Suprapubic skin (tissue), 4 donors: ENCODE data around the gene GDPD5. TPM values are rescaled to one million over a fixed set of nuclear protein-coding genes. Genes with fewer than 3 reads are reported as not detected.

Source experiments
- DNase-seq, 2 donors: peaks; one replicate each; pipeline ENCODE4 v3.0.0-alpha.2; 2019; ENCODE audit warnings: low spot score in 2 of 2
- H3K27ac ChIP-seq: fragments of 200-600 bp; sonication (generic); one replicate; pipeline ENCODE4 v1.5.1; 2019
- H3K27me3 ChIP-seq: fragments of 200-600 bp; sonication (generic); one replicate; pipeline ENCODE4 v1.5.1; 2019
- H3K36me3 ChIP-seq: fragments of 200-600 bp; sonication (generic); one replicate; pipeline ENCODE4 v1.5.1; 2019
- H3K4me1 ChIP-seq: fragments of 200-600 bp; sonication (generic); one replicate; pipeline ENCODE4 v1.5.1; 2019
- H3K4me3 ChIP-seq: fragments of 200-600 bp; sonication (generic); one replicate; pipeline ENCODE4 v1.5.1; 2019; ENCODE audit warnings: mild to moderate bottlenecking
- H3K9me3 ChIP-seq: fragments of 200-600 bp; sonication (generic); one replicate; pipeline ENCODE4 v1.5.1; 2019
- CTCF ChIP-seq, 2 donors: fragments of 200-600 bp in 1 of 2; fragments of 450-650 bp in 1 of 2; sonication (generic) in 1 of 2; IDR thresholded peaks; one replicate each; pipeline ENCODE4 v1.5.1; 2016 to 2019; ENCODE audit warnings: antibody characterized with exemption in 2 of 2, mild to moderate bottlenecking in 1 of 2, moderate library complexity in 1 of 2
- EP300 ChIP-seq: sonication (generic); formaldehyde crosslinking; IDR thresholded peaks from one replicate; pipeline ENCODE4 v1.6.1; 2017; ENCODE audit warnings: antibody characterized with exemption
- POLR2A ChIP-seq, 2 donors: fragments of 450-650 bp; IDR thresholded peaks; one replicate each; pipeline ENCODE4 v1.6.1; 2017; ENCODE audit warnings: antibody characterized with exemption in 2 of 2, mild to moderate bottlenecking in 2 of 2, moderate library complexity in 2 of 2
- POLR2AphosphoS5 ChIP-seq, 3 donors: sonication (generic); formaldehyde crosslinking; IDR thresholded peaks; one replicate each; pipeline ENCODE4 v1.6.1; 2017; ENCODE audit warnings: antibody characterized with exemption in 3 of 3
- WGBS: methylation state at CpG from one replicate; pipeline ENCODE4 v1.1.5; 2018; 5-methylcytosine and 5-hydroxymethylcytosine counted together
- total RNA-seq, 4 donors: library from RNA; depleted of rRNA; stranded (reverse); fragments of >200 nt; gene quantifications; one replicate each; pipeline ENCODE4 v1.1.0, GENCODE V29; 2016

Gene GDPD5
- total RNA-seq, 4 donors from 2014 or later = 2.3 to 13.4 (median 5.4) TPM

- Histone ChIP-seq H3K9me3 (no peaks in the 10 kb centered on the region), H3K27ac (peak overlapping the region; percentile 82), H3K36me3 (no peaks in the 10 kb centered on the region), H3K27me3 (no peaks in the 10 kb centered on the region), H3K4me1 (peaks cover 32% of the 10 kb centered on the region), H3K4me3 (no peak overlapping the region)
- 60% methylated on average over 8 of the region's 9 CpGs for WGBS
- no peak for TF ChIP-seq POLR2A (IDR thresholded peaks at IDR 0.05)
- TF ChIP-seq POLR2AphosphoS5 (IDR thresholded peaks at IDR 0.05) = no peak
- no peak for TF ChIP-seq CTCF (IDR thresholded peaks at IDR 0.05)
- TF ChIP-seq EP300 = no peak
- no peak for DNase-seq
Measured at GRCh38 chr11:75475767-75476650, 49.7 kb downstream of the GDPD5 start.

GRCh38 chr11:75474878-75475766 is 50.6 kb downstream of the GDPD5 start:
- TF ChIP-seq POLR2AphosphoS5 (IDR thresholded peaks at IDR 0.05) (no peak), EP300 (no peak), CTCF (IDR thresholded peaks at IDR 0.05) (no peak), POLR2A (IDR thresholded peaks at IDR 0.05) (no peak)
- Histone ChIP-seq H3K4me3 (no peak overlapping the region), H3K9me3 (no peaks in the 10 kb centered on the region), H3K27me3 (no peaks in the 10 kb centered on the region), H3K27ac (no peak overlapping the region), H3K4me1 (peaks cover 36% of the 10 kb centered on the region), H3K36me3 (no peaks in the 10 kb centered on the region)
- WGBS = 59% methylated on average over 16 of the region's 16 CpGs
- no peak for DNase-seq

- WGBS = 87% methylated on average over 1 of the region's 1 CpG
Measured at GRCh38 chr11:75474240-75474639, 51.5 kb downstream of the GDPD5 start.

GRCh38 chr11:75473684-75474083 is 52.1 kb downstream of the GDPD5 start:
- TF ChIP-seq POLR2A (IDR thresholded peaks at IDR 0.05) (no peak), EP300 (no peak), POLR2AphosphoS5 (IDR thresholded peaks at IDR 0.05) (no peak)
- Histone ChIP-seq H3K4me1 (peaks cover 42% of the 10 kb centered on the region), H3K4me3 (no peak overlapping the region), H3K36me3 (no peaks in the 10 kb centered on the region), H3K27ac (no peak overlapping the region), H3K27me3 (no peaks in the 10 kb centered on the region), H3K9me3 (no peaks in the 10 kb centered on the region)
- no peak for DNase-seq
- WGBS = 75% methylated on average over 5 of the region's 6 CpGs

More at GRCh38 chr11:75474240-75474639, 51.5 kb downstream of the GDPD5 start:
- Histone ChIP-seq H3K27ac (no peak overlapping the region), H3K4me1 (peaks cover 36% of the 10 kb centered on the region), H3K36me3 (no peaks in the 10 kb centered on the region), H3K27me3 (no peaks in the 10 kb centered on the region), H3K4me3 (no peak overlapping the region), H3K9me3 (no peaks in the 10 kb centered on the region)
- TF ChIP-seq EP300 = no peak
- no peak for TF ChIP-seq CTCF (IDR thresholded peaks at IDR 0.05)
- no peak for TF ChIP-seq POLR2AphosphoS5 (IDR thresholded peaks at IDR 0.05)
- TF ChIP-seq POLR2A (IDR thresholded peaks at IDR 0.05) = no peak
- no peak for DNase-seq

GRCh38 chr11:75472081-75472732 is 53.5 kb downstream of the GDPD5 start:
- WGBS = 100% methylated on average over 5 of the region's 5 CpGs
- no peak overlapping the region for H3K27ac ChIP-seq
- H3K4me3 ChIP-seq = no peak overlapping the region
- TF ChIP-seq POLR2A (IDR thresholded peaks at IDR 0.05) (no peak), POLR2AphosphoS5 (IDR thresholded peaks at IDR 0.05) (no peak), CTCF (IDR thresholded peaks at IDR 0.05) (no peak), EP300 (no peak)
- peaks cover 45% of the 10 kb centered on the region for H3K4me1 ChIP-seq
- no peaks in the 10 kb centered on the region for H3K27me3 ChIP-seq
- H3K36me3 ChIP-seq = no peaks in the 10 kb centered on the region
- DNase-seq = no peak
- no peaks in the 10 kb centered on the region for H3K9me3 ChIP-seq
